ENCODE measurements around the gene FGGY.
A peak's percentile ranks its signal among the peaks of the same experiment; 100 is the strongest.

FGGY gene

GRCh38 chr1:59750328-59751003 is 453.6 kb downstream of the FGGY start:
- H3K4me3 ChIP-seq: no peak overlapping the region
- peak overlapping the region in 11 of 21 experiments; percentile 4 to 70 (median 45) for H3K27ac ChIP-seq

GRCh38 chr1:59751004-59751395 is 454.1 kb downstream of the FGGY start:
- Histone ChIP-seq H3K27ac (peak overlapping the region in 9 of 21 experiments; percentile 1 to 70 (median 45)), H3K4me3 (no peak overlapping the region)

- Histone ChIP-seq H3K4me3 (no peak overlapping the region), H3K27ac (peak overlapping the region in 6 of 21 experiments; percentile 5 to 77 (median 64))
These were observed 454.9 kb downstream of the FGGY start for GRCh38 chr1:59751801-59752200.

GRCh38 chr1:59752556-59753414 is 455.9 kb downstream of the FGGY start:
- Histone ChIP-seq H3K27ac (peak overlapping the region in 15 of 21 experiments; percentile 4 to 77 (median 61)), H3K4me3 (no peak overlapping the region)

- Histone ChIP-seq H3K27ac (no peak overlapping the region), H3K4me3 (no peak overlapping the region)
These were observed 458.3 kb downstream of the FGGY start for GRCh38 chr1:59755069-59755685.

GRCh38 chr1:59757197-59757747 is 460.4 kb downstream of the FGGY start:
- H3K27ac ChIP-seq: no peak overlapping the region
- no peak overlapping the region for H3K4me3 ChIP-seq

- H3K4me3 ChIP-seq: no peak overlapping the region
- peak overlapping the region in 13 of 21 experiments; percentile 13 to 78 (median 64) for H3K27ac ChIP-seq
These were observed 462.4 kb downstream of the FGGY start for GRCh38 chr1:59759156-59759925.

- peak overlapping the region in 5 of 21 experiments; percentile 7 to 66 (median 34) for H3K27ac ChIP-seq
- H3K4me3 ChIP-seq: no peak overlapping the region
These were observed 464.5 kb downstream of the FGGY start for GRCh38 chr1:59761443-59761842.

GRCh38 chr1:59763418-59763817 is 466.5 kb downstream of the FGGY start:
- H3K4me3 ChIP-seq: no peak overlapping the region
- H3K27ac ChIP-seq: no peak overlapping the region

- Histone ChIP-seq H3K27ac (peak overlapping the region in 8 of 21 experiments; percentile 7 to 66 (median 43)), H3K4me3 (no peak overlapping the region)
These were observed 468.3 kb downstream of the FGGY start for GRCh38 chr1:59765011-59765730.

- Histone ChIP-seq H3K27ac (peak overlapping the region in 6 of 21 experiments; percentile 18 to 66 (median 42)), H3K4me3 (no peak overlapping the region)
These were observed 469.4 kb downstream of the FGGY start for GRCh38 chr1:59766227-59766855.

- no peak overlapping the region for H3K4me3 ChIP-seq
- peak overlapping the region in 4 of 21 experiments; percentile 2 to 61 (median 11) for H3K27ac ChIP-seq
These were observed 470.2 kb downstream of the FGGY start for GRCh38 chr1:59767119-59767518.

- Histone ChIP-seq H3K27ac (peak overlapping the region in 3 of 21 experiments; percentile 4 to 23 (median 22)), H3K4me3 (no peak overlapping the region)
These were observed 472.2 kb downstream of the FGGY start for GRCh38 chr1:59768792-59769735.

GRCh38 chr1:59769736-59770095 is 472.8 kb downstream of the FGGY start:
- no peak overlapping the region for H3K4me3 ChIP-seq
- no peak overlapping the region for H3K27ac ChIP-seq

- Histone ChIP-seq H3K4me3 (no peak overlapping the region), H3K27ac (no peak overlapping the region)
These were observed 474.5 kb downstream of the FGGY start for GRCh38 chr1:59771361-59771760.

- H3K27ac ChIP-seq: no peak overlapping the region
- no peak overlapping the region for H3K4me3 ChIP-seq
These were observed 478.6 kb downstream of the FGGY start for GRCh38 chr1:59775480-59775879.
